ENCODE results near the gene ERGIC2.

Gene ERGIC2

DNA sequence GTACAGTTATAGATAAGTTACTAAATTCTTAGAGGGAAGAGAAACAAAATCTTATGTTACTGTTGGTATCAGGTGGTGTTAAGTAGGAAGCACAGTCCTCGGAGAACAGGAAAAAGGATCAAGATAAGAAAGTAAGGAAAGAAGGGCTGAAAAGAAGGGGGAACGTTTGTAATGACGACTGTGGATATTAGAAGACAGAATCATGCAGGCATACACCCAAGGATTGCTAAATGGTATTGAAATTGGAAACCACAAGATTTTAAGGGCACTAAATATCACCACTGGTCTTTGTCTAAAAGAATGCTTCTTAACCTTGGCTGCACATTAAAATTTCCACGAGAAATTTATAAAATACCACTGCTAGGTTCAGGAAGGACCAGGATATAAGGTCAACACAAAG lies 34.1 kb upstream of the ERGIC2 start:
- Histone ChIP-seq H4K8ac (ENCODE audit: low read depth, low read length) (no peak overlapping the region), H2AFZ (ENCODE audit: insufficient read depth, low read length, poor library complexity) (no peak overlapping the region), H3K79me2 (ENCODE audit: control insufficient read depth, insufficient read depth, low read length, poor library complexity) (no peaks in the 10 kb centered on the region), H2AK5ac (ENCODE audit: low read length) (no peak overlapping the region), H3K4me3 (ENCODE audit: low read depth, low read length) (no peak overlapping the region), H2BK12ac (ENCODE audit: low read length) (no peak overlapping the region), H2BK120ac (ENCODE audit: insufficient read depth, low read length, poor library complexity) (no peak overlapping the region), H3K4ac (ENCODE audit: low read depth, low read length) (no peak overlapping the region), H3K14ac (ENCODE audit: low read length) (no peak overlapping the region), H3K27ac (ENCODE audit: low read depth, low read length) (no peak overlapping the region), H3K79me1 (ENCODE audit: low read length) (no peaks in the 10 kb centered on the region), H4K91ac (ENCODE audit: low read depth, low read length) (no peak overlapping the region), H3K4me2 (ENCODE audit: low read length) (no peak overlapping the region), H3K4me1 (ENCODE audit: control insufficient read depth in 1 of 2, insufficient read depth in 2 of 2, low read length in 2 of 2) (no peaks in the 10 kb centered on the region), H3K27me3 (ENCODE audit: insufficient read depth, low read length) (no peaks in the 10 kb centered on the region), H3K18ac (ENCODE audit: low read length) (no peak overlapping the region), H3K23ac (ENCODE audit: low read length) (no peak overlapping the region), H2BK5ac (ENCODE audit: low read depth, low read length, poor library complexity) (no peak overlapping the region), H4K12ac (ENCODE audit: low read depth, low read length) (no peak overlapping the region), H3K36me3 (ENCODE audit: control insufficient read depth in 1 of 2, insufficient read depth in 2 of 2, low read length in 2 of 2) (no peaks in the 10 kb centered on the region), H3K9ac (ENCODE audit: low read length) (no peak overlapping the region), H3K9me3 (ENCODE audit: insufficient read depth, low read depth, low read length) (no peaks in the 10 kb centered on the region)
- DNase-seq = no peak
- no CpG with 5 or more reads among the region's 4 CpGs for WGBS (ENCODE audit: extremely low coverage, insufficient coverage, insufficient read length)

DNA sequence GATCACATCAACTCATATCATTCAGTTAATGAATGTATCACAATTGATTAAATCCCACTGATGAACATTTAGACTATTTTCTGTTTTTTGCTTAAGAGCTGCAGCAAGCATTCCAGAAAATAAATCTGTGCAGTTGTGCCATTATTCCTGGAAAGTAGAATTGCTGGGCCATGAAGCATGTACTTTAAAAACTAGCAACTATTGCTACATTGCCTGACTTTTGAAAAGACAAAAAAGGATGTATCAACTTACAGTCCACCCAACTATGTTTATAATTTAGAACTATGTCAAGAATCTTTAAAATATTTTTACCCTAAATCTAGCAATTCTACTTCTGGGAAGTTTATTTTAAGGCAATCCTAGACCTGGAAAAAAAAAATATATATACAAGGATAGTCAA lies 33.4 kb upstream of the ERGIC2 start:
- Histone ChIP-seq H3K27me3 (ENCODE audit: insufficient read depth, low read length) (no peaks in the 10 kb centered on the region), H3K4me3 (ENCODE audit: low read depth, low read length) (no peak overlapping the region), H2AFZ (ENCODE audit: insufficient read depth, low read length, poor library complexity) (no peak overlapping the region), H4K8ac (ENCODE audit: low read depth, low read length) (no peak overlapping the region), H4K91ac (ENCODE audit: low read depth, low read length) (no peak overlapping the region), H2BK120ac (ENCODE audit: insufficient read depth, low read length, poor library complexity) (no peak overlapping the region), H3K18ac (ENCODE audit: low read length) (no peak overlapping the region), H3K9ac (ENCODE audit: low read length) (no peak overlapping the region), H3K23ac (ENCODE audit: low read length) (no peak overlapping the region), H3K36me3 (ENCODE audit: control insufficient read depth in 1 of 2, insufficient read depth in 2 of 2, low read length in 2 of 2) (no peaks in the 10 kb centered on the region), H3K4me1 (ENCODE audit: control insufficient read depth in 1 of 2, insufficient read depth in 2 of 2, low read length in 2 of 2) (no peaks in the 10 kb centered on the region), H2BK12ac (ENCODE audit: low read length) (no peak overlapping the region), H2BK5ac (ENCODE audit: low read depth, low read length, poor library complexity) (no peak overlapping the region), H3K4ac (ENCODE audit: low read depth, low read length) (no peak overlapping the region), H4K12ac (ENCODE audit: low read depth, low read length) (no peak overlapping the region), H2AK5ac (ENCODE audit: low read length) (no peak overlapping the region), H3K79me2 (ENCODE audit: control insufficient read depth, insufficient read depth, low read length, poor library complexity) (no peaks in the 10 kb centered on the region), H3K79me1 (ENCODE audit: low read length) (no peaks in the 10 kb centered on the region), H3K27ac (ENCODE audit: low read depth, low read length) (no peak overlapping the region), H3K4me2 (ENCODE audit: low read length) (no peak overlapping the region), H3K14ac (ENCODE audit: low read length) (no peak overlapping the region), H3K9me3 (ENCODE audit: insufficient read depth, low read depth, low read length) (no peaks in the 10 kb centered on the region)
- DNase-seq = no peak

DNA sequence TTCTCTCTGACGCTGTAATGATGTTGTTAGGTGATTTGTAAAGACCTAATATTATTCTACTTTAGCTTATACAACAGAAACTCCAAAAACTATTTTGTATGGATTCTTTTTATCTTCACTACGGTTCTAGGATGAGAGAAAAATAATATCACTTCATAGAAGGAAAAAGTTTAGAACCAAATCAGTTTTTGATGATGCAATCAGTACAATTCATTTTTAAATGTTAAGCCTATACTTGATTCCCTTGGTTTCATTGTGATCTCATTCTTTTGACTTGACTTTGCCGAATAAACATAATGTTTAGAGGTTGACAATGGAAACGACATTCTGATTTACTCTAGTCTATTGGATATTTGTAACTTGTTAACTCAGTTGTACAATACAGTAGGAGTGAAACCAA lies 24.6 kb upstream of the ERGIC2 start:
- Histone ChIP-seq H2AFZ (ENCODE audit: insufficient read depth, low read length, poor library complexity) (no peak overlapping the region), H2BK120ac (ENCODE audit: insufficient read depth, low read length, poor library complexity) (no peak overlapping the region), H2AK5ac (ENCODE audit: low read length) (no peak overlapping the region), H3K27me3 (ENCODE audit: insufficient read depth, low read length) (no peaks in the 10 kb centered on the region), H3K79me2 (ENCODE audit: control insufficient read depth, insufficient read depth, low read length, poor library complexity) (no peaks in the 10 kb centered on the region), H3K23ac (ENCODE audit: low read length) (no peak overlapping the region), H2BK5ac (ENCODE audit: low read depth, low read length, poor library complexity) (no peak overlapping the region), H3K36me3 (ENCODE audit: control insufficient read depth in 1 of 2, insufficient read depth in 2 of 2, low read length in 2 of 2) (no peaks in the 10 kb centered on the region), H3K18ac (ENCODE audit: low read length) (no peak overlapping the region), H2BK12ac (ENCODE audit: low read length) (no peak overlapping the region), H3K4ac (ENCODE audit: low read depth, low read length) (no peak overlapping the region), H4K12ac (ENCODE audit: low read depth, low read length) (no peak overlapping the region), H3K79me1 (ENCODE audit: low read length) (no peaks in the 10 kb centered on the region), H3K27ac (ENCODE audit: low read depth, low read length) (no peak overlapping the region), H3K9me3 (ENCODE audit: insufficient read depth, low read depth, low read length) (no peaks in the 10 kb centered on the region), H3K4me1 (ENCODE audit: control insufficient read depth in 1 of 2, insufficient read depth in 2 of 2, low read length in 2 of 2) (no peaks in the 10 kb centered on the region), H4K8ac (ENCODE audit: low read depth, low read length) (no peak overlapping the region), H3K14ac (ENCODE audit: low read length) (no peak overlapping the region), H3K4me3 (ENCODE audit: low read depth, low read length) (no peak overlapping the region), H3K4me2 (ENCODE audit: low read length) (no peak overlapping the region), H4K91ac (ENCODE audit: low read depth, low read length) (no peak overlapping the region), H3K9ac (ENCODE audit: low read length) (no peak overlapping the region)
- DNase-seq = no peak
- no CpG with 5 or more reads among the region's 4 CpGs for WGBS (ENCODE audit: extremely low coverage, insufficient coverage, insufficient read length)

DNA sequence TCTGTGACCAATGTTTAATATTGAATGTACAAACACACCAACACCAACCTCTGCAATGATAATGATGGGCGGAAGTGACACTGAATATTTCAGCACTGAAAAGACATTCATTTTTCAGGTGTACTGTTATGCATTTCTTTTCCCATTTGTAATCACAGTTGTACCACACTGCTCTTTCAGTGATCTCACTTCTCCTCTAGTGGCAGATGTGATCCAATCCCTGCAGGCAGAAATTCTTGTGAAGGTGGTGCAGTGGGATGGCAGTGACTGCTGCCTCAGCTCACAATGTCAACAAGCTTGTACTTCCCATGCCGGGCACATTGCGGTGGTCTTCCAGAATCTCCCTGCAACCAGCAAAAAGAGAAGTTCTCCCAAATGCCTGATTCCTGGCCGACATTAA lies 23.0 kb upstream of the ERGIC2 start:
- WGBS (ENCODE audit: extremely low coverage, insufficient coverage, insufficient read length) = no CpG with 5 or more reads among the region's 4 CpGs
- Histone ChIP-seq H2BK12ac (ENCODE audit: low read length) (no peak overlapping the region), H2BK120ac (ENCODE audit: insufficient read depth, low read length, poor library complexity) (no peak overlapping the region), H3K36me3 (ENCODE audit: control insufficient read depth in 1 of 2, insufficient read depth in 2 of 2, low read length in 2 of 2) (no peaks in the 10 kb centered on the region), H2BK5ac (ENCODE audit: low read depth, low read length, poor library complexity) (no peak overlapping the region), H4K91ac (ENCODE audit: low read depth, low read length) (no peak overlapping the region), H3K27ac (ENCODE audit: low read depth, low read length) (no peak overlapping the region), H3K18ac (ENCODE audit: low read length) (no peak overlapping the region), H3K4me2 (ENCODE audit: low read length) (no peak overlapping the region), H3K79me1 (ENCODE audit: low read length) (no peaks in the 10 kb centered on the region), H3K14ac (ENCODE audit: low read length) (no peak overlapping the region), H2AFZ (ENCODE audit: insufficient read depth, low read length, poor library complexity) (no peak overlapping the region), H3K9me3 (ENCODE audit: insufficient read depth, low read depth, low read length) (no peaks in the 10 kb centered on the region), H3K4me1 (ENCODE audit: control insufficient read depth in 1 of 2, insufficient read depth in 2 of 2, low read length in 2 of 2) (no peaks in the 10 kb centered on the region), H4K12ac (ENCODE audit: low read depth, low read length) (no peak overlapping the region), H4K8ac (ENCODE audit: low read depth, low read length) (no peak overlapping the region), H3K9ac (ENCODE audit: low read length) (no peak overlapping the region), H3K27me3 (ENCODE audit: insufficient read depth, low read length) (no peaks in the 10 kb centered on the region), H3K79me2 (ENCODE audit: control insufficient read depth, insufficient read depth, low read length, poor library complexity) (no peaks in the 10 kb centered on the region), H3K23ac (ENCODE audit: low read length) (no peak overlapping the region), H3K4me3 (ENCODE audit: low read depth, low read length) (no peak overlapping the region), H2AK5ac (ENCODE audit: low read length) (no peak overlapping the region), H3K4ac (ENCODE audit: low read depth, low read length) (no peak overlapping the region)
- peak in 1 of 2 donors; percentile 24 for DNase-seq

DNA sequence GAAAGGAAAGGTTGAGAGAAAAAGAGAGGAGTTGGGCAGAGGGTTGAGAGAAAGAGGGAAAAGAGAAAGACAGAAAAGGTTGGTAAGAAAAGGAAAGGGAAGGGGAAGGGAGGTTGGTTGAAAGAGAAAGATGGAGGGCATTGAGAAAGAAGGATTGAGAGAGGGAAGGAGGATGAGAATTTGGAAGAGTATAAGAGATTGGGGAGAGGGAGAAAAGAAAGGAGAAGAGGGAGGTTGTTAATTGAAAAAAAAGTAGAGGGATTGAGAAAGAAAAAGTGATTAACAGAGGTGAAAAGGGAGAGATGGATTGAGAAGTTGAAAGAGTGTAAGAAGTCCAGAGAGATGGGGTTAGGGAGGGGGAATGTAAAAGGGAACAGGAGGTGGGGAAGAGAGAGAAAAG lies 21.5 kb upstream of the ERGIC2 start:
- no peak for DNase-seq
- H3K79me1 ChIP-seq (ENCODE audit: low read length) = no peaks in the 10 kb centered on the region
- H3K14ac ChIP-seq (ENCODE audit: low read length) = no peak overlapping the region
- no peak overlapping the region for H4K91ac ChIP-seq (ENCODE audit: low read depth, low read length)
- no peaks in the 10 kb centered on the region for H3K27me3 ChIP-seq (ENCODE audit: insufficient read depth, low read length)
- no peak overlapping the region for H2BK12ac ChIP-seq (ENCODE audit: low read length)
- H3K4ac ChIP-seq (ENCODE audit: low read depth, low read length) = no peak overlapping the region
- no peak overlapping the region for H4K12ac ChIP-seq (ENCODE audit: low read depth, low read length)
- no peaks in the 10 kb centered on the region for H3K36me3 ChIP-seq (ENCODE audit: control insufficient read depth in 1 of 2, insufficient read depth in 2 of 2, low read length in 2 of 2)
- H3K79me2 ChIP-seq (ENCODE audit: control insufficient read depth, insufficient read depth, low read length, poor library complexity) = no peaks in the 10 kb centered on the region
- H3K9me3 ChIP-seq (ENCODE audit: insufficient read depth, low read depth, low read length) = no peaks in the 10 kb centered on the region
- H3K4me2 ChIP-seq (ENCODE audit: low read length) = no peak overlapping the region
- no peak overlapping the region for H2BK5ac ChIP-seq (ENCODE audit: low read depth, low read length, poor library complexity)
- no peak overlapping the region for H3K27ac ChIP-seq (ENCODE audit: low read depth, low read length)
- H3K18ac ChIP-seq (ENCODE audit: low read length) = no peak overlapping the region
- no peak overlapping the region for H3K9ac ChIP-seq (ENCODE audit: low read length)
- no peak overlapping the region for H3K4me3 ChIP-seq (ENCODE audit: low read depth, low read length)
- H2AFZ ChIP-seq (ENCODE audit: insufficient read depth, low read length, poor library complexity) = no peak overlapping the region
- no peak overlapping the region for H3K23ac ChIP-seq (ENCODE audit: low read length)
- H3K4me1 ChIP-seq (ENCODE audit: control insufficient read depth in 1 of 2, insufficient read depth in 2 of 2, low read length in 2 of 2) = no peaks in the 10 kb centered on the region
- H2BK120ac ChIP-seq (ENCODE audit: insufficient read depth, low read length, poor library complexity) = no peak overlapping the region
- H4K8ac ChIP-seq (ENCODE audit: low read depth, low read length) = no peak overlapping the region
- H2AK5ac ChIP-seq (ENCODE audit: low read length) = no peak overlapping the region
